IgD-negative memory B cell (primary cell): Measurements from ENCODE around the gene OR13J1. TPM values are rescaled to one million over a fixed set of nuclear protein-coding genes. Genes with fewer than 3 reads are reported as not detected.
A peak's percentile ranks its signal among the peaks of the same experiment; 100 is the strongest.
"Not testable (repeated sequence)": the region's sequence is repeated elsewhere in the genome, so short reads cannot be mapped to it uniquely, and the experiment has no call there.

Source experiments
- H3K27ac Mint-ChIP-seq, 3 donors: one replicate each; pipeline ENCODE4 v1.8.0; 2020 to 2022; ENCODE audit warnings: mild to moderate bottlenecking in 3 of 3, mixed read lengths in 3 of 3, moderate library complexity in 1 of 3
- H3K27me3 Mint-ChIP-seq: one replicate; pipeline ENCODE4 v1.8.0; 2021; ENCODE audit warnings: mixed read lengths
- H3K36me3 Mint-ChIP-seq: one replicate; pipeline ENCODE4 v1.8.0; 2020; ENCODE audit warnings: mild to moderate bottlenecking, mixed read lengths
- H3K4me1 Mint-ChIP-seq, 3 donors: one replicate each; pipeline ENCODE4 v1.8.0; 2020 to 2022; ENCODE audit warnings: mixed read lengths in 3 of 3, mild to moderate bottlenecking in 1 of 3
- H3K4me3 Mint-ChIP-seq, 4 donors: one replicate each; pipeline ENCODE4 v1.8.0; 2020 to 2022; ENCODE audit warnings: mild to moderate bottlenecking in 4 of 4, mixed read lengths in 4 of 4, moderate library complexity in 3 of 4
- H3K9me3 Mint-ChIP-seq, 3 donors: one replicate each; pipeline ENCODE4 v1.8.0; 2020 to 2021; ENCODE audit warnings: mixed read lengths in 3 of 3, mild to moderate bottlenecking in 1 of 3
- polyA plus RNA-seq: library from polyadenylated mRNA; unstranded; fragments of 300-500 nt; fragmentation: Illumina TruSeq; gene quantifications from one replicate; pipeline ENCODE4 v1.2.3, GENCODE V29; 2021

The OR13J1 gene
- not detected for polyA plus RNA-seq

GRCh38 chr9:35870351-35870923, at the start of gene OR13J1:
Gene OR13J1, minus strand, starts transcription at chr9:35870401. Its CDS starts 0 bp downstream, at chr9:35870401.
- no peak within 1 kb of the TSS for H3K27ac Mint-ChIP-seq
- H3K9me3 Mint-ChIP-seq, result no peaks in the 10 kb centered on the region
- no peak within 1 kb of the TSS for H3K4me3 Mint-ChIP-seq
- peaks cover 0 to 2% (median 0%) of the 10 kb centered on the region in 3 donors for H3K4me1 Mint-ChIP-seq
- H3K27me3 Mint-ChIP-seq, result no peaks in the 10 kb centered on the region
- no peaks in the 10 kb centered on the region for H3K36me3 Mint-ChIP-seq

- Mint-ChIP-seq H3K36me3 (no peaks in the 10 kb centered on the region), H3K27ac (no peak overlapping the region), H3K9me3 (no peaks in the 10 kb centered on the region), H3K4me3 (no peak overlapping the region), H3K27me3 (peaks cover 5% of the 10 kb centered on the region), H3K4me1 (no peaks in the 10 kb centered on the region)
Measured at GRCh38 chr9:35919212-35920008, 49.2 kb upstream of the OR13J1 start.

- Mint-ChIP-seq H3K27ac (no peak overlapping the region), H3K9me3 (no peaks in the 10 kb centered on the region), H3K4me3 (no peak overlapping the region), H3K4me1 (no peaks in the 10 kb centered on the region), H3K27me3 (peaks cover 5% of the 10 kb centered on the region), H3K36me3 (no peaks in the 10 kb centered on the region)
Measured at GRCh38 chr9:35918780-35919179, 48.6 kb upstream of the OR13J1 start.

GRCh38 chr9:35917261-35917660, 47.1 kb upstream of the OR13J1 start:
- Mint-ChIP-seq H3K27ac (no peak overlapping the region), H3K36me3 (no peaks in the 10 kb centered on the region), H3K27me3 (peaks cover under 1% of the 10 kb centered on the region), H3K9me3 (no peaks in the 10 kb centered on the region), H3K4me1 (no peaks in the 10 kb centered on the region), H3K4me3 (no peak overlapping the region)

- H3K9me3 Mint-ChIP-seq, result no peaks in the 10 kb centered on the region
- no peak overlapping the region for H3K4me3 Mint-ChIP-seq
- H3K36me3 Mint-ChIP-seq, result no peaks in the 10 kb centered on the region
- peaks cover under 1 to 6% (median 4%) of the 10 kb centered on the region in 3 donors for H3K4me1 Mint-ChIP-seq
- no peak overlapping the region for H3K27ac Mint-ChIP-seq
- no peaks in the 10 kb centered on the region for H3K27me3 Mint-ChIP-seq
Measured at GRCh38 chr9:35915681-35916294, 45.6 kb upstream of the OR13J1 start.

- Mint-ChIP-seq H3K4me3 (no peak overlapping the region), H3K27ac (no peak overlapping the region), H3K36me3 (no peaks in the 10 kb centered on the region), H3K4me1 (peaks cover 5 to 7% (median 6%) of the 10 kb centered on the region in 3 donors), H3K27me3 (peaks cover 3% of the 10 kb centered on the region), H3K9me3 (no peaks in the 10 kb centered on the region)
Measured at GRCh38 chr9:35914301-35914807, 44.2 kb upstream of the OR13J1 start.

GRCh38 chr9:35913429-35913828, 43.2 kb upstream of the OR13J1 start:
- H3K27ac Mint-ChIP-seq, H3K27me3 Mint-ChIP-seq, H3K36me3 Mint-ChIP-seq, H3K4me3 Mint-ChIP-seq, H3K9me3 Mint-ChIP-seq, H3K4me1 Mint-ChIP-seq: not testable (repeated sequence)

GRCh38 chr9:35912791-35913400, 42.7 kb upstream of the OR13J1 start:
- H3K27me3 Mint-ChIP-seq, result peaks cover 8% of the 10 kb centered on the region
- no peak overlapping the region for H3K4me3 Mint-ChIP-seq
- no peak overlapping the region for H3K27ac Mint-ChIP-seq
- no peaks in the 10 kb centered on the region for H3K36me3 Mint-ChIP-seq
- H3K9me3 Mint-ChIP-seq, result no peaks in the 10 kb centered on the region
- peaks cover 5 to 7% (median 6%) of the 10 kb centered on the region in 3 donors for H3K4me1 Mint-ChIP-seq

- H3K27me3 Mint-ChIP-seq, result peaks cover 10% of the 10 kb centered on the region
- H3K27ac Mint-ChIP-seq, result no peak overlapping the region
Measured at GRCh38 chr9:35911690-35912089, 41.5 kb upstream of the OR13J1 start.

GRCh38 chr9:35910613-35911359, 40.6 kb upstream of the OR13J1 start:
- H3K4me3 Mint-ChIP-seq, result peak overlapping the region in 1 of 4 donors; percentile 30

More at GRCh38 chr9:35911690-35912089, 41.5 kb upstream of the OR13J1 start:
- H3K4me3 Mint-ChIP-seq, result no peak overlapping the region
- H3K36me3 Mint-ChIP-seq, result no peaks in the 10 kb centered on the region
- H3K9me3 Mint-ChIP-seq, result no peaks in the 10 kb centered on the region
- H3K4me1 Mint-ChIP-seq, result peaks cover 5 to 7% (median 6%) of the 10 kb centered on the region in 3 donors

GRCh38 chr9:35909687-35910612, 39.7 kb upstream of the OR13J1 start:
- Mint-ChIP-seq H3K27ac (no peak overlapping the region), H3K4me1 (peaks cover 5 to 7% (median 6%) of the 10 kb centered on the region in 3 donors), H3K4me3 (peak overlapping the region in 1 of 4 donors; percentile 73)

More at GRCh38 chr9:35910613-35911359, 40.6 kb upstream of the OR13J1 start:
- H3K27me3 Mint-ChIP-seq, result peaks cover 10% of the 10 kb centered on the region
- H3K4me1 Mint-ChIP-seq, result peaks cover 5 to 7% (median 6%) of the 10 kb centered on the region in 3 donors
- H3K9me3 Mint-ChIP-seq, result no peaks in the 10 kb centered on the region
- H3K27ac Mint-ChIP-seq, result peak overlapping the region in 2 of 3 donors; percentile 29 to 54
- no peaks in the 10 kb centered on the region for H3K36me3 Mint-ChIP-seq

GRCh38 chr9:35909274-35909673, 39.1 kb upstream of the OR13J1 start, which contains the start of gene SPAAR:
Gene SPAAR, plus strand, starts transcription at chr9:35909490. Its CDS starts 974 bp downstream, at chr9:35910464.
- H3K27ac Mint-ChIP-seq, result no peak within 1 kb of the TSS
- peaks cover 5 to 7% (median 6%) of the 10 kb centered on the region in 3 donors for H3K4me1 Mint-ChIP-seq
- peak within 1 kb of the TSS in 1 of 4 donors; percentile 73 for H3K4me3 Mint-ChIP-seq
- H3K9me3 Mint-ChIP-seq, result no peaks in the 10 kb centered on the region
- H3K36me3 Mint-ChIP-seq, result no peaks in the 10 kb centered on the region
- H3K27me3 Mint-ChIP-seq, result peaks cover 10% of the 10 kb centered on the region

More at GRCh38 chr9:35909687-35910612, 39.7 kb upstream of the OR13J1 start:
- Mint-ChIP-seq H3K27me3 (peaks cover 10% of the 10 kb centered on the region), H3K9me3 (no peaks in the 10 kb centered on the region), H3K36me3 (no peaks in the 10 kb centered on the region)

GRCh38 chr9:35908504-35909125, 38.4 kb upstream of the OR13J1 start:
- Mint-ChIP-seq H3K27me3 (peaks cover 10% of the 10 kb centered on the region), H3K27ac (no peak overlapping the region), H3K4me3 (no peak overlapping the region), H3K9me3 (no peaks in the 10 kb centered on the region), H3K4me1 (peaks cover 5 to 7% (median 6%) of the 10 kb centered on the region in 3 donors), H3K36me3 (no peaks in the 10 kb centered on the region)
